Thymus (tissue), 11 donors: ENCODE data around the gene KLHL17. TPM values are rescaled to one million over a fixed set of nuclear protein-coding genes. Genes with fewer than 3 reads are reported as not detected.

ENCODE experiments used
- DNase-seq, 9 donors: peaks; one replicate each; pipeline ENCODE4 v3.0.0-alpha.2; 2013; ENCODE audit warnings: low spot score in 9 of 9, low read depth in 6 of 9, missing footprints in 1 of 9
- H3K27ac ChIP-seq, 2 donors: one replicate each; pipeline ENCODE4 v1.5.1; 2013; ENCODE audit warnings: control low read depth in 1 of 2, low read depth in 1 of 2, low read length in 1 of 2, mild to moderate bottlenecking in 1 of 2, moderate library complexity in 1 of 2
- H3K27me3 ChIP-seq, 2 donors: one replicate each; pipeline ENCODE4 v1.5.1; 2013; ENCODE audit warnings: low read length in 1 of 2; ENCODE audit not compliant: control insufficient read depth in 2 of 2, insufficient read depth in 1 of 2
- H3K36me3 ChIP-seq, 2 donors: one replicate each; pipeline ENCODE4 v1.5.1; 2013; ENCODE audit warnings: low read length in 1 of 2, mild to moderate bottlenecking in 1 of 2, moderate library complexity in 1 of 2; ENCODE audit not compliant: control insufficient read depth in 2 of 2, insufficient read depth in 2 of 2
- H3K4me1 ChIP-seq, 2 donors: one replicate each; pipeline ENCODE4 v1.5.1; 2013; ENCODE audit warnings: low read length in 2 of 2; ENCODE audit not compliant: control insufficient read depth in 2 of 2, insufficient read depth in 2 of 2
- H3K4me3 ChIP-seq, 2 donors: one replicate each; pipeline ENCODE4 v1.5.1; 2013; ENCODE audit warnings: low read length in 2 of 2, control low read depth in 1 of 2, mild to moderate bottlenecking in 1 of 2
- H3K9me3 ChIP-seq, 2 donors: one replicate each; pipeline ENCODE4 v1.5.1; 2013; ENCODE audit warnings: low read length in 1 of 2, mild to moderate bottlenecking in 1 of 2; ENCODE audit not compliant: control insufficient read depth in 2 of 2, insufficient read depth in 1 of 2
- WGBS: extraction: QIAGEN DNeasy Blood & Tissue Kit; methylation state at CpG from one replicate; pipeline ENCODE4 v1.1.7; 2013; 5-methylcytosine and 5-hydroxymethylcytosine counted together
- polyA plus RNA-seq: library from polyadenylated mRNA; stranded (reverse); fragments of 200-250 nt; gene quantifications from one replicate; pipeline ENCODE4 v1.2.3, GENCODE V29; 2013
- total RNA-seq: library from RNA; stranded (reverse); fragments of 120-200 nt; gene quantifications from one replicate; pipeline ENCODE4 v1.2.4, GENCODE V29; 2013
- donor health status: healthy.

The KLHL17 gene
- total and polyA plus RNA-seq, 2 donors = 7.4 to 34.5 TPM

DNA sequence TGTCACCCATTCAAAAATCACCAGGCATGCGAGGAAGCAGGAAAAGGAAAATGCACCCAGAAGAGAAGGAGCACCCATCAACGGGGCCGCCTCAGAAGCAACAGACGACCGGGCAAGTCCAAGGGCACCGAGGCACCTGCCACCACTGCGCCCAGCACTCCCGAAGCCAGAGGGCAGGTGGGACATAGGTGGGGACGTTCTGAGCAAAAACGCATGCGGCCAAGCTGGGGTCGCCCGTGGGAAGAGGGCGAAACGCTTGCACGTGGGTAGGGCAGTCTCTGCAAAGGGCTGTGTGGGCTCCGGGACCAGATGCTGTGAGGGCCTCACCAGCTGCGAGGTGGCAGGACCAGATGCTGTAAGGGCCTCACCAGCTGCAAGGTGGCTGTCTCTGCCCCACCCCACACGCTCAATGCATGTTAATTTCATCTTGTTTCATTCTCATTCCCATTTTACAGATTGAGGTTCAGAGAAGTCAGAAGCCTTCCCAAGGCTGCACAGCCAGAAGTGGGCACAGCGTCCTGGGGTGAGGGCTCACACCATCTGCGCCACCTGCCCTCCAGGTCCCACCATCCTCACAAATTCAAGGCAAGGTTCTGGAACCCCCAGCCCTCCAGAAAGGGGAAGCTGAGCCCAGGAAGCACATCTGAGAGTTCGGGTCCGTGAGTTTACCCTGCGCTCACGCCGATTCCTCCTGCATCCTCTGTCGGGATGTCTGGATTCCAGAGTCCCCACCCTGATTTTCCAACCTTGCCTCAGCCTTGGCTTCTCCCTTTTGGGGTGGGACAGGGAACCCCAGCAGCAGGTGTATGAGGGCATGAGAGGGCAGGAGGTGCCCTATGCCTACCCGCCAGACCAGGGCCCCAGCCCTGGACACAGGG is 44.9 kb upstream of the KLHL17 start:
- Histone ChIP-seq H3K9me3 (peaks cover 0 to 6% of the 10 kb centered on the region in 2 donors), H3K4me3 (no peak overlapping the region), H3K4me1 (peaks cover 6 to 33% of the 10 kb centered on the region in 2 donors), H3K36me3 (no peaks in the 10 kb centered on the region), H3K27ac (no peak overlapping the region), H3K27me3 (peaks cover 27 to 89% of the 10 kb centered on the region in 2 donors)
- 90% methylated on average over 28 of the region's 28 CpGs for WGBS
- DNase-seq = no peak

DNA sequence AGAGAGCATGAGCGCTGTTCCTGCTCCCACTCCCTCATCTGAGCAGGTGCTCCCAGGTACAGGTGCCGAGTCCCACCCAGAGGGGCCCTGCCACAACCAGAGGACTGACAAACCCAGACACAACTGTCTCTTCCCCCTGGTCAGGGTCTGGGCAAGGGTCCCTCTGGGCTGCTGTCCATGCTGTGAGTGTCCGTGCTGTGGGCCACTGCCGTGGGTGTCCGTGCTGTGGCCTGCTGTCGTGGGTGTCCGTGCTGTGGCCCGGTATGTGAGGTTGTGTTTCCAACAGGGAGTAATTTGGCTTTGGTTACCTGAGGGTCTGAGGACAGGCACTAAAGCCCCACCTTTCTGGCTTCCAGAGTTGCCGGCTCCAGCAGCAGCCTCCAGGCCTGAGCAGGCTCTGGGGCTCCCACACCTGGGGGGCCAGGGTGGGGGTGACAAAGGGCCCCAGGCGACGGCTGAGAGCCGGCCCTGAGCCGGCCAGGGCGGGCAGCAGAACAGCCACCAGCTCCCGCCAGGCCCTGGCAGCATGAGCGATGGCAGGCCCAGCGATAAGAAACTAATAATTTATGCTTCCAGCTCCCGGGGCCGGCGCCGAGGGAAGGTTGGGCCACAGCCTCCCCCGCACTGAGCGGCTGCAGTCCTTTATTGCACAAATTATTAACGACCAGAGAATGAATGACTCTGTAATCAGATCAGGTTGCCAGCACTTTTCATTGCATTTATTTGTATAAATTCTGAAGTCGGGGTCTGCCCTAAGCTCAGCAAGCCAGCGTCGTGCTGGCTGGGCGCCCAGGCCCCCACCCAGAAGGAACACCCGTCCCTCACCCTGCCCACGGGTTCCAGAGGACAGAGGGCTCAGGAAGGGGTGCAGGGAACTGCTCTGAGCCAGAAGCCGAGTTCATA is 44.0 kb upstream of the KLHL17 start:
- WGBS = 80% methylated on average over 31 of the region's 31 CpGs
- Histone ChIP-seq H3K27me3 (peaks cover 26 to 89% of the 10 kb centered on the region in 2 donors), H3K9me3 (peaks cover 0 to 8% of the 10 kb centered on the region in 2 donors), H3K4me1 (peaks cover 10 to 35% of the 10 kb centered on the region in 2 donors), H3K27ac (no peak overlapping the region), H3K4me3 (no peak overlapping the region), H3K36me3 (no peaks in the 10 kb centered on the region)
- no peak for DNase-seq

GRCh38 chr1:917076-917459 is 43.3 kb upstream of the KLHL17 start:
- H3K4me3 ChIP-seq = no peak overlapping the region
- H3K36me3 ChIP-seq = no peaks in the 10 kb centered on the region
- no peak for DNase-seq
- WGBS = 88% methylated on average over 7 of the region's 7 CpGs
- H3K27ac ChIP-seq = no peak overlapping the region
- H3K4me1 ChIP-seq = peaks cover 10 to 30% of the 10 kb centered on the region in 2 donors
- H3K27me3 ChIP-seq = peaks cover 32 to 90% of the 10 kb centered on the region in 2 donors
- peaks cover 0 to 8% of the 10 kb centered on the region in 2 donors for H3K9me3 ChIP-seq

DNA sequence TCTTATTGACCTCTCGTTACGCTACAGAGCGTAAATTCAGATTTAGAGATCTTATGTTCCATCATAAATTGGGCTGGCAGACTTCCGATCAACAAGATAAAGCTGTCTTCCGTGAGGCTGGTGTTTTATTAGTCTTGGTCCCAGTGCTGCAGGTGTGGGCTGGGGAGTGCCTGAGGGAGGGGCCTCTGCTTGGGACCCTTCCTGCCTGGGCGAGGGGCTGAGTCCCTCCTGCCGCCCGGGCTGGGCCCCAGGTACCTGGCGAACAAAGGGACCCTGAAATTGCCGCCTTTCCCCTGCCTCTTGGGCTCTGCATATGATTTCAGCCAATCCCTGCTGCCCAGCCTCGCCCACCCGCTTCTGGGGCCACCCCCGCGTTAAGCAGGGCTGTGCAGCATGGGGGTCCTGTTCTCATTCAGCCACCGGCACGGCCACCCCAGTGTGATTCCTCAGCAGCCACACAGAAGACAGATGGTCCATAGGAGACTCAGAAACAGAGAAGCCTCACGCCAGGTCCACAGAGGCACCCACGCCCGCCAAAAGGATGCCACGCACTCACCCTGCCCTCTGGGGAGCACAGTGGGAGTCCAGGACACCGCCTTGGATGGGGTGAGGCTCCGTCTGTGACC is 42.8 kb upstream of the KLHL17 start:
- Histone ChIP-seq H3K27me3 (peaks cover 37 to 90% of the 10 kb centered on the region in 2 donors), H3K4me3 (no peak overlapping the region), H3K36me3 (no peaks in the 10 kb centered on the region), H3K27ac (no peak overlapping the region), H3K4me1 (peaks cover 7 to 25% of the 10 kb centered on the region in 2 donors), H3K9me3 (peaks cover 0 to 8% of the 10 kb centered on the region in 2 donors)
- no peak for DNase-seq
- WGBS = 94% methylated on average over 22 of the region's 22 CpGs

GRCh38 chr1:918353-918752 is 42.0 kb upstream of the KLHL17 start:
- H3K4me3 ChIP-seq = no peak overlapping the region
- no peak for DNase-seq
- H3K36me3 ChIP-seq = no peaks in the 10 kb centered on the region
- peaks cover 5 to 24% of the 10 kb centered on the region in 2 donors for H3K4me1 ChIP-seq
- H3K9me3 ChIP-seq = peaks cover 0 to 8% of the 10 kb centered on the region in 2 donors
- 95% methylated on average over 15 of the region's 15 CpGs for WGBS
- no peak overlapping the region for H3K27ac ChIP-seq
- peaks cover 42 to 90% of the 10 kb centered on the region in 2 donors for H3K27me3 ChIP-seq

- WGBS = 97% methylated on average over 6 of the region's 6 CpGs
- no peak for DNase-seq
- no peaks in the 10 kb centered on the region for H3K36me3 ChIP-seq
- H3K27ac ChIP-seq = no peak overlapping the region
- peaks cover 45 to 88% of the 10 kb centered on the region in 2 donors for H3K27me3 ChIP-seq
- H3K4me3 ChIP-seq = no peak overlapping the region
- H3K9me3 ChIP-seq = peaks cover 0 to 8% of the 10 kb centered on the region in 2 donors
- H3K4me1 ChIP-seq = peaks cover 9 to 24% of the 10 kb centered on the region in 2 donors
Measured at GRCh38 chr1:918843-919242, 41.5 kb upstream of the KLHL17 start.

- no peak for DNase-seq
- WGBS = 91% methylated on average over 29 of the region's 29 CpGs
- Histone ChIP-seq H3K4me1 (peaks cover 11 to 24% of the 10 kb centered on the region in 2 donors), H3K27ac (no peak overlapping the region), H3K36me3 (no peaks in the 10 kb centered on the region), H3K27me3 (peaks cover 50 to 87% of the 10 kb centered on the region in 2 donors), H3K4me3 (no peak overlapping the region), H3K9me3 (peaks cover 0 to 8% of the 10 kb centered on the region in 2 donors)
Measured at GRCh38 chr1:919271-919872, 41.0 kb upstream of the KLHL17 start.

DNA sequence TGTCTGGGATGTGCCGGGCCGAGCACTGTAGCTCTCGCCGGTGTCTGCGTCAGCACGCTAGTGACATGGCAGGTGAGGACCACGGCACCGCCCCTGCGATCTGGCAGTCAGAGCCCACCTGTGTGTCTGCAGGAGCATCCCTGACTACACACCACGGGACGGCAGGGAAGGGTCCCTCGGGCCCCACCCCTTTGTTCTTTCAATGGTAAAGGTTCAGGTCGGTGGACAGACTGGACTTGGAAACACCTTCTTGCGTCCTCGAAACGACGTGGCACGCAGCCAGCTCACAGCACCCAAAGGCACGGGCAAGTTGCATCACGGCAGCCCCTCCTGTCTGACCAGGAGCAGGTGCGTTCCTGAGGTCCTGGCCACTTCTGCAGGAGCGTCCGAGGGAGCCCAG is 40.4 kb upstream of the KLHL17 start:
- H3K27me3 ChIP-seq = peaks cover 57 to 92% of the 10 kb centered on the region in 2 donors
- peaks cover 0 to 8% of the 10 kb centered on the region in 2 donors for H3K9me3 ChIP-seq
- no peak overlapping the region for H3K4me3 ChIP-seq
- WGBS = 90% methylated on average over 23 of the region's 23 CpGs
- no peak overlapping the region for H3K27ac ChIP-seq
- peaks cover 17 to 25% of the 10 kb centered on the region in 2 donors for H3K4me1 ChIP-seq
- no peaks in the 10 kb centered on the region for H3K36me3 ChIP-seq
- no peak for DNase-seq
